ENCODE measurements around the gene POTEC.
"Not testable (repeated sequence)": the region's sequence is repeated elsewhere in the genome, so short reads cannot be mapped to it uniquely, and the experiment has no call there.

POTEC gene

DNA sequence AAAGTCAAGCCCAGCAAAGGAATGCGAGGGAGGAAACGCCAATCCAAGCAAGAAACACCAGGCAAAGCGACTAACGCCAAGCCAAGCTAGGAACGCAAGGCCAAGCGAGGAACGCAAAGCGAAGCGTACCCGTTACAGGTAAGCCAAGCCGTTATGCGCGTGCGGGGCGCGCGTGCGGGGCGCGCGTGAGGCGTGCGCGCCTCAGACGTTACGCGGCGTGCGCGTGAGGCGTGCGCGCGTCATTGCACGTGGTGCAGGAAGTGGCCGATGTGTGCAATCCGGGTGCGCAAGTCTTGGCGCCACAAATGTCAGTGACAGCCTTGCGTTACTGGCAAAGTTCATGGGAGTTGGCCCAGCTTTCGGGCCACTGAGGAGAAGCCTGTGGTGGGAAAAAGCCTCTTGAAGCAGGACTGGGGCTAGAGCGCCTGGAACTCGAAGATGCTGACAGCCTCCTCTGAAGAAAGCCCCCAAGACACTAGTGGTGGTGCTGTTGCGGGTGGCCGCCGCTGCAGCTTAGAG, at the start of gene POTEC:
TSS of gene POTEC (minus strand) at position 155 of the 519 bp plus-strand sequence. CDS start 454 bp downstream, outside the sequence.
- not testable (repeated sequence) for H3K36me3 ChIP-seq (ENCODE audit: insufficient read depth, low read length); H3K4me1 ChIP-seq (ENCODE audit: insufficient read depth, low read length); H3K9ac ChIP-seq (ENCODE audit: low read depth, low read length); H3K9me3 ChIP-seq (ENCODE audit: control insufficient read depth, insufficient read depth, low read length)

DNA sequence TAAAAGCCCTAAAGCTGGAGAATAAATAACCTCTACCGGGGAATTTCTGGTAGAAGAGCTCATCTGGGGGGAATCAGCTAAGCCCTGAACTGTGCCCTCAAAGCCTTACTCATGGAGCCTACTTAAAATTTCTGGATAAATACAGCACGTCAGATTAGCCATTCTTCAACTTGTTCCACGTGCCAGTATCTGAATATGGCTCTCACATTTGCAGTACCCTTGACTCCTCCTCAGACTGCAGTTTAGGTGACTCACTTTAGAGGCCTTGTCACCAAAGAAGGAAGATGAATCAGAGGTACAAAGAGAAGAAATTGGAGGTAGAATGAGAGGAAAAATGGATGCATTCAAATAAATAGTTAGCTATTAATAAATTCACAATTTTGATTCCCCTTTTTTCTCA, 34.6 kb upstream of the POTEC start:
- Histone ChIP-seq H3K9me3 (ENCODE audit: control insufficient read depth, insufficient read depth, low read length) (no peaks in the 10 kb centered on the region), H3K4me1 (ENCODE audit: insufficient read depth, low read length) (no peaks in the 10 kb centered on the region), H3K9ac (ENCODE audit: low read depth, low read length) (no peak overlapping the region), H3K36me3 (ENCODE audit: insufficient read depth, low read length) (no peaks in the 10 kb centered on the region)

DNA sequence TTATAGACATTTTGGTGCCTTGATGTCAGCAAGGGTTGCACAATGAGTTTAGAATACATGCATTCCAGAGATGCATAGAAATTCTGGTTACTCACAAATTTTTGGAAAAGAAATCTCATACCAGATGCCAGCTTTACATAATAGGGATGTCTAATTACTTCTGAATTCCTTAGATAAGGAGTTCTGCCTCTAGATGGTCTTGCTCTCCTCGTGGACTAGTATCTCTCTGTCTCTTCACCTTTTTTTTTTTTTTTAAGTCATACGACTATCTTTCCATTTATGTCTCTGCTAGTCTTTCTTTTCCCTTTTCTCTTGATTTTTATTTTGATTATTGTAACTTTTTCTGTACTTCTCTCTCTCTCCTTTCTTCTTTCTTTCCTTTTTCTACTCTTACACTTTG, 16.1 kb upstream of the POTEC start:
- H3K9ac ChIP-seq (ENCODE audit: low read depth, low read length); H3K36me3 ChIP-seq (ENCODE audit: insufficient read depth, low read length); H3K4me1 ChIP-seq (ENCODE audit: insufficient read depth, low read length); H3K9me3 ChIP-seq (ENCODE audit: control insufficient read depth, insufficient read depth, low read length): not testable (repeated sequence)

DNA sequence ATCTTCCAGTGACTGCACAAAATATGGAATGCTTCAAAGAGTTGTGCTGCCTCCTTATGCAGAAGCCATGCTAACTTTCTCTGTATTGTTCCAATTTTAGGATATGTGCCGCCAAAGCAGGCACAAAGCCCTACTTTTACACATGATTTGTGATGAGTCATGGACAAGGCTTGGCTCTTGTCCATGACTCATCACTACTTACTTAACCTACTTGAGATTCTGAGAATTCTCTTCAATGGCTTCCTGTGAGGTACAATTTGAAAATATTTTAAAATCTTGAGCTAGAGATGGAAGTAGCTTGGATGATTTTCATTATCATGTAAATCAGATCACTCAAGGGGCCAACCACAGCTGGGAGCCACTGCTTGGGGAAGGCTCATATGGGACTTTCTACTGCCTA, 11.7 kb downstream of the POTEC start:
- not testable (repeated sequence) for H3K9ac ChIP-seq (ENCODE audit: low read depth, low read length); H3K4me1 ChIP-seq (ENCODE audit: insufficient read depth, low read length); H3K9me3 ChIP-seq (ENCODE audit: control insufficient read depth, insufficient read depth, low read length); H3K36me3 ChIP-seq (ENCODE audit: insufficient read depth, low read length)

DNA sequence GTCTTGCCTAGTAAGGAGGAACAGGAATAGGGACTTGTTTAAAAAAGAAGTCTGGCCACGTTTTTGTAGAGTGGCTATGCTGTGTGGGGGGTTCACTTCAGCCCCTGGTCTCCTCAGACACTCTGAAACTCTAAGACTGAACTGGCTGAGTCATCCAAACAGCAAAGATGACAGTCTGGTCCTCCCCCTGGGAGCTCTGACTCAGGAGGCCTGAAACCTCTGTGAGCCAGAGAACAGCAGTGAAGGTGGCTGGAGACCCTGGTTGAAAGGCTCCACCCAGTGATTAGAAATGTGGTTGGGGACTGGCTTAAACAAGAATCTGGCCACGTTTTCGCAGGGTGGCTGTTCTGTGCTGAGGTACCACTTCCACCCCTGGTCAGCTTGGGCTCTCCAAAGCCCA, 32.7 kb downstream of the POTEC start:
- not testable (repeated sequence) for H3K9ac ChIP-seq (ENCODE audit: low read depth, low read length); H3K36me3 ChIP-seq (ENCODE audit: insufficient read depth, low read length); H3K9me3 ChIP-seq (ENCODE audit: control insufficient read depth, insufficient read depth, low read length); H3K4me1 ChIP-seq (ENCODE audit: insufficient read depth, low read length)

DNA sequence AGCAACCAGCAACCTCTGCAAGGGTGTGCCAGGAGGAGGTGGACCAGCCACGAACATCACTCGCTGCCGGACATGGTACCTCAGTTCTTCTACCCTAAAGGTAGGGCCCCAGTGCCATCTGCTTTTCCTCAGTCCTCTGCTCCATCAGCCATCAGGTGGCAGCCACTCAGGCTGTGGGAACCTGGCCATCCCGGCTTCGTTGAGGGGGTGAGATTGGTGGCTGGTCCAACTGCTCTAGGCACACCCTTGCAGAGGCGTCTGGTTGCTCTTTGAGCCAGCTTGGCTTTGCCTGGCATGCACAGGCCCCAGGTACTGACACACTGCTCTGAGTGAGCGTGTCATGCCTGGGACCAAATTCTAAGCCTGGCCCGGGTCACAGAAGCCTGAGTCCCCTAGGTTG, 39.7 kb downstream of the POTEC start:
- not testable (repeated sequence) for H3K4me1 ChIP-seq (ENCODE audit: insufficient read depth, low read length); H3K9ac ChIP-seq (ENCODE audit: low read depth, low read length); H3K36me3 ChIP-seq (ENCODE audit: insufficient read depth, low read length); H3K9me3 ChIP-seq (ENCODE audit: control insufficient read depth, insufficient read depth, low read length)

DNA sequence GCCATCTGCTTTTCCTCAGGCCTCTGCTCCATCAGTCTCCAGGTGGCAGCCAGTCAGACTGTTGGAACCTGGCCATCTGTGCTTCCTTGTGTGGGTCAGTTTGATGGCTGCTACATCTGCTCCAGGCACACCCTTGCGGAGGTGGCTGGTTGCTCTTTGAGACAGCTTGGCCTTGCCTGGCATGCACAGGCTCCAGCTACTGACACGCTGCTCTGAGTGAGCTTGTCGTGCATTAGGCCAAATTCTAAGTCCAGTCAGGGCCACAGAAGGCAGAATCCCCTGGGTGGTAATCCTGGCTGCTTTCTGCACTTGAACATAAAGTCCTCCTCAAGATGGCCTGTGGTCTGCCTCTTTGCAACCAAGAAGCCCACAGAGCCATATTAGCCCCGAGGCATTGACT, 41.5 kb downstream of the POTEC start:
- not testable (repeated sequence) for H3K9ac ChIP-seq (ENCODE audit: low read depth, low read length)

DNA sequence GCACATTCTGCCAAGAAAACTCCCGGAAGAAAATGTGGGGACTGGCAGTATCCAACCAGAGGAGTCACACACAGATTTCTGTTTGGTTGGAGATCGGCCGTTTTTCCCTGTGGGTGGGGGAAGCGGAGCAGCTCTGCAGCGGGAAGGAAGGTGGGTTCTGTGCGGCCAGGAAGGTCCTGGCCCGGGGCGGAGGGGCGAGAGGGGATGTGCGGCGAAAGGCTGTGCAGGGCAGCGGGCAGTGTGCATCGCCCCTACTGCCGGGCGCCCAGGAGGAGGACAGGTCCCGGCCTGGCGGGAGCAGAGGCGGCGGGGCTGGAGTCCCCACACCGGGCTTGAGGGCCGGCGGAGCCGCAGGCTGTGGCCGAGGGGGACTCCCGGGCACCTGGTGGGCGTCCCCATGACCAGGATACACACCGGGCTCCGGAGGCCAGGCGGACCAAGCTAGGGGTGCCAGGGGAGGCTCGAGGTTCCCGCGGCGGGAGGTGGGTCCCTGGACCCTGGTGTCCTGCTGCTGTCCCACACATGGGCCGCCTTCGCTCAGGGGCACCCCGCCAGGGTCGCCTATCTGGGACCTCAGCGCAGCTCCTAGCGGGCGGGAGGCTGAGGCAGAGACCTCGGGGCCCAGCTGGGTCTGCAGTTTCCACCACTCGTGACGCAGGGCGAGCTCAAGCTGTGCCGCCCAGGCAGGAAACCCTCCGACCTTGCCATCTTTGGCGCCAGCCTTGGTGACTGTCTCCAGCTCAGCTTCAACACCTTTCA, 54.0 kb downstream of the POTEC start:
- H3K9me3 ChIP-seq (ENCODE audit: control insufficient read depth, insufficient read depth, low read length); H3K9ac ChIP-seq (ENCODE audit: low read depth, low read length); H3K36me3 ChIP-seq (ENCODE audit: insufficient read depth, low read length): not testable (repeated sequence)

More for the DNA sequence above, 41.5 kb downstream of the POTEC start:
- H3K9me3 ChIP-seq (ENCODE audit: control insufficient read depth, insufficient read depth, low read length); H3K36me3 ChIP-seq (ENCODE audit: insufficient read depth, low read length); H3K4me1 ChIP-seq (ENCODE audit: insufficient read depth, low read length): not testable (repeated sequence)

DNA sequence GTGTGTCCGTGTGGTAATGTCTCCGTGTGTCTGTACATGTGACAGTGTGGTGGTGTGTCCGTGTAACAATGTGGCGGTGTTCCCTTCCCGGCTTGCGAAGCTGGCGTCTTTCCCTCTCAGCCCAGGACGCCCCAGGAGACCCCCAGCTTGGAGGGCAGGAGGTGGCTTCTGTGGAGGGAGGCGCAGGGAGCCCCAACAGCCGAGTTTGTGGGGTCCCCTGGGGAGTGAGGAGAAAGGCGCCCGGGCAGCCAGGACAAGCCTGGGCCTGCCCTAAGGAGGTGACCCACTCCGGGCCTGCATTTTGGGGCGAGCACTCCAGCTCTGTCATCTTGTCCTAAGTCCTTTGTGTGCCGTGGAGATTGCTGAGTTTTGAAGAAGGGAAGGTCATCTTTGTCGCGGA, 54.6 kb downstream of the POTEC start:
- not testable (repeated sequence) for H3K36me3 ChIP-seq (ENCODE audit: insufficient read depth, low read length); H3K4me1 ChIP-seq (ENCODE audit: insufficient read depth, low read length)

More for the DNA sequence above, 54.0 kb downstream of the POTEC start:
- not testable (repeated sequence) for H3K4me1 ChIP-seq (ENCODE audit: insufficient read depth, low read length)

DNA sequence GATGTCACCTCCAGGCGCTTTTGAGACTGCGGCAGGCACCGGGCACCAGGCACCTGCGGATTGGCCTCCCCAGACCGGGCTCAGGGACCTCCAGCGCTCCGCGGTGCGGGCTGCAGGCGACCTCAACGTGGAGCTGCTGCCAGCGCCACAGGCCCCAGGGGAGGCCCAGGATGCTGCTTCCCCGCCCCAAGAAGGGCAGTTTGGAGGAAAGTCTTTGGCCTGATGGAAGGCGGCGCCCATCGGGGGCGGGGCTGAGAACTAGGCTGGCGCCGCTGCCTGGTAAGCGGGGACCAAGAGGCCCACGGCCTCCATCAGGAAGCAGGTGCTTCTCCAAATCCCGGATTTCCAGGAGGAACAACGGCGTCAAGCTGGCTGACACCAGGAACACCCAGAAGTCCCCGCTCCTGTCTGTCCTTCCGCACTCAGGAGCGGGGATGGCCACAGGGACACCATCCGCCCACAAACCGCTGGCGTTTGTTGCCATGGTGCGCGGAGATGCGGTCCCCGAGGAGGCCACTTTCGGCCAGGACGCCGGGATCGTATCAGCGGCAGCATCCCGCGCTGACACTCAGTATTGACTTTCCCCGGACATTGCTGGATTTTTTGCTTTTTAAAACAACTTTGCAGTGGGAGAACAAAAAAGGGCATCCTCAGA, 56.3 kb downstream of the POTEC start:
- not testable (repeated sequence) for H3K4me1 ChIP-seq (ENCODE audit: insufficient read depth, low read length); H3K9ac ChIP-seq (ENCODE audit: low read depth, low read length); H3K36me3 ChIP-seq (ENCODE audit: insufficient read depth, low read length); H3K9me3 ChIP-seq (ENCODE audit: control insufficient read depth, insufficient read depth, low read length)

More for the DNA sequence above, 54.6 kb downstream of the POTEC start:
- not testable (repeated sequence) for H3K9me3 ChIP-seq (ENCODE audit: control insufficient read depth, insufficient read depth, low read length); H3K9ac ChIP-seq (ENCODE audit: low read depth, low read length)

DNA sequence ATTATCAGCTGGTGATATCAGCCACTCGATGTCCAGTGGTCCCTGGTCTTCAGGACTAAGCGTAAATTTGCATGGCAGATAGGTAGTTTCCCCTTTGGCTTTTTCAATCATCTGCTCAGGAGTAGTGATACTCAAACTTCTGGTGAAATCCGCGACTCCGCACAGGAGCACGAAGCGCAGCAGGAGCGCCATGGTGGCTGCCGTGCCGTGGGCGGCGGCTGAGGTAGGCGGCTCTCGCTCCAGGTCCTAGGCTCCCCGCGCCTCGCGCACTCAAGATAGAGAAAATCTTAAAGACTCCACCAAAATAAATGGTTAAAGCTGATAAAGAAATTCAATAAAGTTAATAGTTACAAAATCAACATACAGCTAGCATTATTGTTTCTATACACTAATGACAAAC, 64.3 kb downstream of the POTEC start:
- H3K36me3 ChIP-seq (ENCODE audit: insufficient read depth, low read length); H3K9ac ChIP-seq (ENCODE audit: low read depth, low read length); H3K9me3 ChIP-seq (ENCODE audit: control insufficient read depth, insufficient read depth, low read length); H3K4me1 ChIP-seq (ENCODE audit: insufficient read depth, low read length): not testable (repeated sequence)

DNA sequence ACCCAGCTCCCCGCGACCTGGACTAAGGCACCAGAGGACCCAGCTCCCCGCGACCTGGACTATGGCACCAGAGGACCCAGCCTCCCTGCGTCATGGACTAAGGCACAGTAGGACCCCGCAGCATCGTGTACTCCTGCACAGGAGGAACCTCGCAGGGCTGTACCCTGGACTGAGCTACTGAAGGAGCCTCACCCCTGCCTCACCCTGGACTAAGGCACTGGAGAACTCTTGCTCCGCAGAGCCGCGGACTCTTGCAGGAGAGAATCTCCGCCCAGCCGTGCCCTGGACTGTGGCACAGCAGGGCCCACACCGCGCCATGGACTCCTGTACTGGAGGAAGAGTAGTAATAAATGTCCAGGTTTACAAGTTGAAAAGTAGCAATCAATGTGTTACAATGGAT, 67.9 kb downstream of the POTEC start:
- H3K9me3 ChIP-seq (ENCODE audit: control insufficient read depth, insufficient read depth, low read length); H3K9ac ChIP-seq (ENCODE audit: low read depth, low read length); H3K36me3 ChIP-seq (ENCODE audit: insufficient read depth, low read length); H3K4me1 ChIP-seq (ENCODE audit: insufficient read depth, low read length): not testable (repeated sequence)

DNA sequence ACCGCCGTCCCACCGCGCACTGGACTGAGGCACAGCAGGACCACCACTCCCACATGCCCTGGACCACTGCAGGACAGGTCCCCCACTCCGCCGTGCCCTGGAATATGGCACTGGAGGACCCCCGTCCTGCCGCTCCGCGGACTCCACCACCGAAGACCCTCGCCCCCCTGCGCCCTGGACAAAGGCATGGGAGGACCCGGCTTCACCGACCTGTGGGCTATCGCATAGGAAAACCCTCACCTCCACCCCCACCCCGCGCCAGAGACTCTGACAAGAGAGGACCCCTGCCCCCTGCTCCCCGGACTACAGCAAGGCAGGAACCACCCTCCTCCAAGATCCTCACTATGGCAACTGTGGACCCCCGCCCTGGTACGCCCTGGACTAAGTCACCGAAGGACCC, 68.6 kb downstream of the POTEC start:
- H3K36me3 ChIP-seq (ENCODE audit: insufficient read depth, low read length); H3K4me1 ChIP-seq (ENCODE audit: insufficient read depth, low read length); H3K9me3 ChIP-seq (ENCODE audit: control insufficient read depth, insufficient read depth, low read length); H3K9ac ChIP-seq (ENCODE audit: low read depth, low read length): not testable (repeated sequence)

DNA sequence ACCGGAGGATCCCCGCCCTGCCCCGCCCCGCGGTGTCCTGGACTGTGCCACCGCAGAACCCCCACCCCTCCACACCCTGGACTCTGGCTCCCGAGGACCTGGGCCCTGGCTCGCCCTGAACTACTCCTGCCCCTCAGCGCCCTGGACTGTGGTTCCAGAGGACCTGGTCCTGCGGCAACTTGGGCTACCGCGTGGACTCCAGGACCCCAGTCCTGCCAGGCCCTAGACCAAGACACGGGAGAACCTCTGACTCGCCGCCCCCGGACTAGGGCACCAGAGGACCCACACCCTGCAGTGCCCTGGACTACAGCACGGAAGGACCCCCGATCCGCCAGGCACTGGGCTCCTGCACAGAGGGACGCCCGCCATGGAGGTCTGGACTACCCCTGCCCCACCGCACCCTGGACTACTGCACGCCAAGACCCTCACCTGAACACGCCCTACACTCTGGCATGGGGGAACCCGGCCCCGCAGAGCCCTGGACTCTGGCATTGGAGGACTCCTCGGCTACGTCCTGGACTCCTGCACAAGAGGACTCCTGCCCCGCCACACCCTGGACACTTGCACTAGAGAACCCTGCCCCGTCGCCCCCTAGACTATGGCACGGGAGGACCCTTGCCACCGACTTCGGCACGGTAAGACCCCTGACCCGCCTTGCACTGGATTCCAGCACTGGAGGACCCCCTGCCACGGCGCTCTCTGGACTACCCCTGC, 69.2 kb downstream of the POTEC start:
- not testable (repeated sequence) for H3K9ac ChIP-seq (ENCODE audit: low read depth, low read length); H3K36me3 ChIP-seq (ENCODE audit: insufficient read depth, low read length); H3K4me1 ChIP-seq (ENCODE audit: insufficient read depth, low read length); H3K9me3 ChIP-seq (ENCODE audit: control insufficient read depth, insufficient read depth, low read length)
